ENCODE data around the gene PLEKHG5.

GRCh38 chr1:6459850-6460265, 31.6 kb downstream of the PLEKHG5 start:
- TF ChIP-seq POLR2A (IDR thresholded peaks at IDR 0.05) (no peak), CTCF (IDR thresholded peaks at IDR 0.05) (no peak)
